OCI-LY7 (cell line): ENCODE results near the gene MKNK1. TPM values are rescaled to one million over a fixed set of nuclear protein-coding genes. Genes with fewer than 3 reads are reported as not detected.

Experiments used
- BruUV-seq: library from RNA; stranded (reverse); fragments of 400-500 nt; replicated peaks from 2 replicates; lab custom pipeline; 2021; lab: Mats Ljungman, UMichigan
- CTCF ChIA-PET: fragments of 300-600 bp; sonication (Branson Sonifier 250); formaldehyde crosslinking; loops from one replicate; lab custom pipeline; 2022; ENCODE audit warnings: antibody characterized with exemption; ENCODE audit not compliant: unreplicated experiment; lab: Charles Lee
- POLR2A ChIA-PET: fragments of 300-600 bp; sonication (Branson Sonifier 250); formaldehyde crosslinking; loops from one replicate; lab custom pipeline; 2022; ENCODE audit warnings: antibody characterized with exemption; lab: Charles Lee
- DNase-seq: peaks from one replicate; pipeline ENCODE4 v3.0.0-alpha.2; 2015; ENCODE audit warnings: low spot score
- H2AFZ ChIP-seq: fragments of 200-600 bp; sonication (generic), shearing (Covaris generic); 2 replicates; pipeline ENCODE4 v1.6.1; 2014; ENCODE audit warnings: mild to moderate bottlenecking, antibody characterized with exemption, low read length, moderate library complexity
- H3K27ac ChIP-seq: fragments of 200-600 bp; sonication (generic); 2 replicates; pipeline ENCODE4 v1.5.1; 2014; ENCODE audit warnings: mixed run types, low read depth, mild to moderate bottlenecking, moderate library complexity, low read length, inconsistent platforms; ENCODE audit not compliant: poor library complexity, severe bottlenecking
- H3K36me3 ChIP-seq: fragments of 200-600 bp; sonication (generic); 2 replicates; pipeline ENCODE4 v1.6.1; 2014; ENCODE audit warnings: mild to moderate bottlenecking, antibody characterized with exemption, low read length, moderate library complexity, mixed read lengths; ENCODE audit not compliant: insufficient read depth
- H3K4me1 ChIP-seq: fragments of 200-600 bp; sonication (generic); 2 replicates; pipeline ENCODE4 v1.5.1; 2014; ENCODE audit warnings: mild to moderate bottlenecking, low read length; ENCODE audit not compliant: insufficient read depth, poor library complexity, severe bottlenecking
- H3K4me2 ChIP-seq: fragments of 200-600 bp; sonication (generic); 2 replicates; pipeline ENCODE4 v1.6.1; 2014; ENCODE audit warnings: mild to moderate bottlenecking, low read length
- H3K4me3 ChIP-seq: fragments of 200-600 bp; sonication (generic); 2 replicates; pipeline ENCODE4 v1.5.1; 2014; ENCODE audit warnings: mild to moderate bottlenecking, low read depth, low read length; ENCODE audit not compliant: poor library complexity, severe bottlenecking
- H3K79me2 ChIP-seq: fragments of 200-600 bp; sonication (generic); 2 replicates; pipeline ENCODE4 v1.6.1; 2016; ENCODE audit warnings: low read depth, mild to moderate bottlenecking, low read length, moderate library complexity, mixed read lengths; ENCODE audit not compliant: insufficient read depth
- H3K9me2 ChIP-seq: fragments of 200-600 bp; sonication (generic); 2 replicates; pipeline ENCODE4 v1.6.1; 2016; ENCODE audit warnings: mild to moderate bottlenecking, low read length, mixed read lengths; ENCODE audit not compliant: insufficient read depth
- H3K9me3 ChIP-seq: fragments of 200-600 bp; sonication (generic); 2 replicates; pipeline ENCODE4 v1.6.1; 2014; ENCODE audit warnings: mild to moderate bottlenecking, mixed run types, low read length, mixed read lengths
- H4K20me1 ChIP-seq: fragments of 200-600 bp; sonication (generic); 2 replicates; pipeline ENCODE4 v1.6.1; 2014; ENCODE audit warnings: mild to moderate bottlenecking, antibody characterized with exemption, low read length, moderate library complexity, mixed read lengths; ENCODE audit not compliant: insufficient read depth
- CTCF ChIP-seq: fragments of 200-600 bp; sonication (generic); conservative IDR thresholded peaks from 2 replicates; pipeline ENCODE4 v1.5.1; 2014; ENCODE audit warnings: mild to moderate bottlenecking, antibody characterized with exemption, low read length, moderate library complexity, mixed read lengths
- EZH2phosphoT487 ChIP-seq: fragments of 200-600 bp; sonication (generic); IDR thresholded peaks from 2 replicates; pipeline ENCODE4 v1.6.1; 2018; ENCODE audit warnings: low read depth, borderline replicate concordance, mild to moderate bottlenecking, mixed run types, antibody characterized with exemption, low read length, moderate library complexity, mixed read lengths
- intact Hi-C: fragments of 100-400 bp; cut with micrococcal nuclease; formaldehyde crosslinking; loops from one replicate; pipeline ENCODE4 v1.10.0; 2022; ENCODE audit not compliant: unreplicated experiment
- total RNA-seq, 2 experiments: library from RNA; depleted of rRNA in 1 of 2; stranded (reverse); fragments of >200 nt in 1 of 2; shearing (Covaris generic) in 1 of 2; gene quantifications; 2 replicates each; pipeline ENCODE4 v1.2.3, GENCODE V29; 2014 to 2022

Gene MKNK1
- total RNA-seq, 2 experiments from 2014 or later, result 11.5 to 24.0 TPM

- no peaks in the 10 kb centered on the region for H3K9me2 ChIP-seq
- H3K4me3 ChIP-seq, result no peak overlapping the region
- no peak overlapping the region for H3K4me2 ChIP-seq
- no peaks in the 10 kb centered on the region for H4K20me1 ChIP-seq
- TF ChIP-seq CTCF (no peak), EZH2phosphoT487 (no peak)
- no peaks in the 10 kb centered on the region for H3K36me3 ChIP-seq
- no TSS peak for BruUV-seq
- H3K4me1 ChIP-seq, result no peaks in the 10 kb centered on the region
- intact Hi-C loops, result no loop called here
- no peak overlapping the region for H3K27ac ChIP-seq
- DNase-seq, result no peak
- H3K79me2 ChIP-seq, result no peaks in the 10 kb centered on the region
- H3K9me3 ChIP-seq, result no peaks in the 10 kb centered on the region
- CTCF ChIA-PET, result no interaction called here
- H2AFZ ChIP-seq, result no peak overlapping the region
- POLR2A ChIA-PET, result no interaction called here
Measured at GRCh38 chr1:46543761-46544560, 60.1 kb downstream of the MKNK1 start.

- no TSS peak for BruUV-seq
- H3K9me3 ChIP-seq, result no peaks in the 10 kb centered on the region
- no peaks in the 10 kb centered on the region for H3K79me2 ChIP-seq
- no peak overlapping the region for H3K4me2 ChIP-seq
- H2AFZ ChIP-seq, result no peak overlapping the region
- H3K4me3 ChIP-seq, result no peak overlapping the region
- CTCF ChIA-PET, result no interaction called here
- intact Hi-C loops, result no loop called here
- no peaks in the 10 kb centered on the region for H4K20me1 ChIP-seq
- TF ChIP-seq CTCF, result no peak
- no peak for TF ChIP-seq EZH2phosphoT487
- no peaks in the 10 kb centered on the region for H3K4me1 ChIP-seq
- H3K27ac ChIP-seq, result no peak overlapping the region
- H3K36me3 ChIP-seq, result no peaks in the 10 kb centered on the region
- no peaks in the 10 kb centered on the region for H3K9me2 ChIP-seq
- DNase-seq, result no peak
- POLR2A ChIA-PET, result no interaction called here
Measured at GRCh38 chr1:46543382-46543760, 60.7 kb downstream of the MKNK1 start.

- H3K9me2 ChIP-seq, result no peaks in the 10 kb centered on the region
- no peak for TF ChIP-seq EZH2phosphoT487
- TF ChIP-seq CTCF, result no peak
- H3K79me2 ChIP-seq, result no peaks in the 10 kb centered on the region
- intact Hi-C loops, result no loop called here
- H3K4me3 ChIP-seq, result no peak overlapping the region
- POLR2A ChIA-PET, result no interaction called here
- no peak overlapping the region for H2AFZ ChIP-seq
- H3K4me1 ChIP-seq, result no peaks in the 10 kb centered on the region
- no peak for DNase-seq
- no peaks in the 10 kb centered on the region for H3K36me3 ChIP-seq
- BruUV-seq, result no TSS peak
- no peak overlapping the region for H3K27ac ChIP-seq
- no peak overlapping the region for H3K4me2 ChIP-seq
- CTCF ChIA-PET, result interaction anchor here (0.5 to 1.0 kb wide), 2 partner anchors 13 to 45 kb away, joined by 3 to 4 read pairs; no protein-coding TSS in a partner anchor
- no peaks in the 10 kb centered on the region for H4K20me1 ChIP-seq
- H3K9me3 ChIP-seq, result no peaks in the 10 kb centered on the region
Measured at GRCh38 chr1:46539972-46540371, 64.1 kb downstream of the MKNK1 start.
